Activated CD8-positive, alpha-beta memory T cell treated with anti-CD3 and anti-CD28 coated beads for 36 hours (primary cell): ENCODE measurements around the gene NRDC. TPM values are rescaled to one million over a fixed set of nuclear protein-coding genes. Genes with fewer than 3 reads are reported as not detected.
"Not testable (repeated sequence)": the region's sequence is repeated elsewhere in the genome, so short reads cannot be mapped to it uniquely, and the experiment has no call there.

Source experiments
- CTCF ChIA-PET: fragments of 350-600 bp; sonication (Branson Sonifier 250); formaldehyde crosslinking; loops from one replicate; lab custom pipeline; 2021; ENCODE audit warnings: antibody characterized with exemption; lab: Charles Lee
- POLR2A ChIA-PET: fragments of 350-600 bp; sonication (Branson Sonifier 250); formaldehyde crosslinking; loops from one replicate; lab custom pipeline; 2021; ENCODE audit warnings: antibody characterized with exemption; lab: Charles Lee
- total RNA-seq, 2 experiments: library from RNA; stranded (reverse); gene quantifications; one replicate each; pipeline ENCODE4 v1.2.3, GENCODE V29; 2021

The NRDC gene
- total RNA-seq, 2 experiments from 2014 or later = 118 to 128 TPM

DNA sequence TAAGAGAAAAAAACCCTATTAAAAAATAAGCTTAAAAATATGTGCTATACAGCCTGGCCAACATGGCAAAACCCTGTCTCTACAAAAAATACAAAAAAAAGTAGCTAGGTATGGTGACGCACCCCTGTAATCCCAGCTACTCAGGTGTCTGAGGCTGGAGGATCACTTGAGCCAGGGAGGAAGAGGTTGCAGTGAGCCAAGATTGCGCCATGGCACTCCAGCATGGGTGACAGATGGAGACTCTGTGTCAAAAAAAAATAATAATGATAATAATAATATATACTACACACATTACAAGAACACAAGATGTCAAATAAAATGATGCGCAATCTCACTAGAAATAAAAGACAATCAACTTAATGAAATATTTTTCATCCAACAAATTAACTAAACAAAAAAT is 22.9 kb downstream of the NRDC start:
- ChIA-PET POLR2A (no interaction called here), CTCF (interaction anchor here (0.6 kb wide), 1 partner anchor 476 kb away, joined by 3 read pairs; no protein-coding TSS in a partner anchor)

DNA sequence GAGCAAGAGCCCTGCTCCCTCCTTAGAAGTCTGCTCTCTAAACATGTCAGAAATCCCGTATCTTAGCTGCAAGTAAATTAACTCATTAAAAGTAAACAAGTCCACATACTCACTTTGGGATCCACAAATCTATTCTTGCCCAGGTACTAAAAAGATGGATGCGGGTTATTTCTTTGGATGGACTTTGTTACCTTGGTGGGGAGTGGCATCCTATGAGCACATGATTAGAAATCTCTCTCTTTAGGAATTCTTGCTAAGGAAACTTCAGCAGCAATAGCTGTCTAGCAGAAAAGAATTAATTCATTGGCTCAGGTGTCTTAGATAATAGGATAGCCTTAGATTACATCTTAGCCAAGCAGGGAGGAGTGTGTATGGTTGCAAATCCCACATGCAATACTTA is 25.2 kb downstream of the NRDC start:
- ChIA-PET CTCF (no interaction called here), POLR2A (no interaction called here)

DNA sequence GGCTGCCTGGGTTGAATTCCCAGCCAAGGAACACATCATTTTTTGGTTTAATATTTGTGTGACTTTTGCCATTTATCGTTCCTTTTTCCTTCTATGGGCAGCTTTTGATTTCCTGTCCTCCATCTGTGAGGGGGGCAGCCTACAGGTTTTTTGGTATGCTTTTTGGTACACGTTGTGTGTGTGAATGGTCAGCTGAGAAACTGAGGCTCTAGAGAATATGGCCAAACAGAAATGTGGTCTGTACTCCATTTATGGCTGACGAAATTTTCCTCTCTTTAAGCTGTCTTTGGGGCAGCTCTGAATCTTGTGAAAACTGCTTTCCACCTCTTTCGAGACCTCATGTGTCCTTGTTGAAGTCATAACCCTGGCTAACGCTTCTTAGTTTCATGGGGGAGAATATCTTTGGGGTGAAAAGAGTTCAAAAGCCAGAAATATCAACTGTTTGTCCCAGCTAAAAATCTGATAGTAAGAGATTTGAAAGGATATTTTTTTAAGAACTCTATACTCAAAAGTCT is 26.6 kb downstream of the NRDC start:
- POLR2A ChIA-PET = interaction anchor here (1.0 kb wide), 1 partner anchor 9 kb away, joined by 3 read pairs; no protein-coding TSS in a partner anchor
- CTCF ChIA-PET = no interaction called here

DNA sequence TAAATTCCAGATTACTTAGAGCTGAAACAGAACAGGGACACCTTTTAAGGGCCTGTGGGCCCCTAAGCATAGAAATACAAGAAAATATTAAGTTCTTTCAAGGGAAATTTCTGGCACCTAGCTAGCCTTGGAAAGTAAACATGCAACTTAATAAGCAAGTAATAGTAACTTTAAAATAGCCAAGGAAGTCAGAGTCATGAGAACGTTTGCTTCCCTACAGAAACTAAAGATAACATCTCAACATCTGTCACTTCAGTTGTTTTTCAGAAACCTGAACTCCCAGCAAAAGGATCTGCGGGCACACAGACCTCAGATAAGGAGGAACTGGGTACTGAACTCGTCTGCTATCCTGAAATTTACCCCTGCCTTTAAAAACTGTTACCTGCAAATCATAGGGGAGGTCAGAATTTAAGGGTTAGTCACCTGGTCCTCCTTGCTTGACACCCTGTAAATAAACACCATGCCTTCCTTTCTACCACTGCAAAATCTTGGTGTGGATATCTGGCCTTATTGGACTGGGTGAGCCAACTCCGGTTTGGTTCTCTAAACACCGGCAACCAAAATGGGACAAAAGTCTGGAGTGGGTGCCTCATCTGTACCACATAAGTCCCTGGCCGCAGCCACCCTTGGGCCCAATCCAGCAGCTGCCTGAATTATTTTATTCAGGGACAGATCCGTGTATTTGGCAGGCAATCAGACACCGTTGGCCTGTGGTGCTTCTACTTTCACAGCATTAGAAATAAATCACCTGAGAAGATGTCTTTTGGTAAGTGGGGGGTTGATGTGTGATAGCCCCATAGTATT is 27.9 kb downstream of the NRDC start:
- POLR2A ChIA-PET = no interaction called here
- CTCF ChIA-PET = no interaction called here

DNA sequence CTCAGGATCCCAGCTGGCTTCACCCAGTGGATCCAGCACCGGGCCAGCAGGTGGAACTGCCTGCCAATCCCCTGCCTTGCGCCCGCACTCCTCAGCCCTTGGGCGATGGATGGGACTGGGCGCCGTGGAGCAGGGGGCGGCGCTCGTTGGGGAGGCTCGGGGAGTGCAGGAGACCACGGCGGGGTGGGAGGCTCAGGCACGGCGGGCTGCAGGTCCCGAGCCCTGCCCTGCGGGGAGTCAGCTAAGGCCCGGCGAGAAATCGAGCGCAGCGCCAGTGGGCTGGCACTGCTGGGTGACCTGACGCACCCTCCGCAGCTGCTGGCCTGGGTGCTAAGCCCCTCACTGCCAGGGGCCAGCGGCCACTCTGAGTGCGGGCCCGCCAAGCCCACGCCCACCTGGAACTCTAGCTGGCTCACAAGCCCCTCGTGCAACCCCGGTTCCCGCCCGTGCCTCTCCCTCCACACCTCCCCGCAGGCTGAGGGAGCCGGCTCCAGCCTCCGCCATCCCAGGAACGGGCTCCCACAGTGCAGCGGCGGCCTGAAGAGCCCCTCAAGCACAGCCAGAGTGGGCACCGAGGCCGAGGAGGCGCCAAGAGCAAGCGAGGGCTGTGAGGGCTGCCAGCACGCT is 31.1 kb downstream of the NRDC start:
- ChIA-PET CTCF (no interaction called here), POLR2A (interaction anchor here (0.6 kb wide), 1 partner anchor 11 kb away, joined by 3 read pairs; no protein-coding TSS in a partner anchor)

DNA sequence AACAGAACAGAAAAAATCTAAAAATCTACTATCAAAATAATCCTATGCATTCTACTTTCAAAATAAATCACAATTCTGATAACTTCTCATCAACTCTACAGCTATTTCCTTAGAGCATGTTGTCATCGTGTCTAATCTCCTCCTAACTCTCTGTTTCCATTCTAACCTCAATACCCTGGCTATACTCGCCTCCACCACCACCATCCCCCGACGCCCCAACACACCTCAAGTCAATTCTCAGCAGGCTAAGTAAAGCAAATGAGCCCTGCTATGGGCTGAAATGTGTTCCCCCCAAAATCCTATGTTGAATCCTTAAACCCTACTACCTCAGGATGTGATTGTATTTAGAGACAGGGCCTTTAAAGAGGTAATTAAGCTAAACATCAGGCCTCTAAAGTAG is 34.6 kb downstream of the NRDC start:
- POLR2A ChIA-PET = no interaction called here
- CTCF ChIA-PET = no interaction called here

DNA sequence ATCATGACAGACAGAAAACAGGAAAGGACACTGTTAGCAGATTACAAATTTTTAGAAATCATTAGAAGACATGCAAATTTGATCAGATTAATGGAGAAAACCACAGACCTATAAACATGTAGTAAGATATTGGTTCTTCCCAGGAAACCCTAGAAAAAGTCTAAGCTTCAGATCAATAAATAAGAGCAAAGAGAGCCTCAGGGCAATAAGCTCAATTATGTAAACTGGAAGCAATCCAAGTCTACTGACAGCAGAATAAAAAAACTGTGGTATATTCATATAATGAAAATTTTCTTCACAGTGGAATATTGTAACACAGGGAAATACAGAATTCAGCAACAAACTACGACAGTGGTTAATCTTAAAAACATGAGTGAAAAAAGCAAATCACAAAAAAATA is 36.3 kb downstream of the NRDC start:
- CTCF ChIA-PET = no interaction called here
- POLR2A ChIA-PET = interaction anchor here (0.7 kb wide), 1 partner anchor 10 kb away, joined by 3 read pairs; no protein-coding TSS in a partner anchor

DNA sequence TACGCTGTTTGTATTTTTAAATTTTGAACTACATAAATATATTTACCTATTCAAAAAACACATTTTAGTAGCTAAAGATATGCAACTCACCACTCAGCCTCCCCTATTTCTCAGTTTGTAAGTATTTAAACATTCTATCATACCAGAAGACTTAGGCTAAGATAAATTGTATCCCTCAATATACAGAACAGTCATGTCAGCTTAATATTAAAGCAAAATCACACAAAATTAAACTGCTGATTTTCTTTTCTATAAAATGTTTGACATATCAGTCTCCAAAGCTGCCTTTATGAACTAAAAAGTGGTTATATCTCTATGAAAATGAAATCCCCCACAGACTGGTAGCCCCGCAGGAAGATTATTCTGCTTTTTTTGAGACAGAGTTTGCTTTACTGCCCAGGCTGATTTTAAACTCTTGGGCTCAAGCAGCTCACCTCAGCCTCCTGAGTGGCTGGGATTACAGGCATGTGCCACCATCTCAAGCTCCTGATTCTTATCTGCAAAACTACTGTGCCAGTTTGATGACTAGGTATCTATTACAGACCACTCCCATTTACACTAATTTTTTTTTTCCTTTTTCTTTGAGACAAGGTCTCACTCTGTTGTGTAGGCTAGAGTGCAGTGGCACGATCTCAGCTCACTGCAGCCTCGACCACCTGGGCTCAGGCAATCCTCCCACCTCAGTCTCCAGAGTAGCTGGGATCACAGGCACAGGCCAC is 37.6 kb downstream of the NRDC start:
- ChIA-PET POLR2A (no interaction called here), CTCF (no interaction called here)

DNA sequence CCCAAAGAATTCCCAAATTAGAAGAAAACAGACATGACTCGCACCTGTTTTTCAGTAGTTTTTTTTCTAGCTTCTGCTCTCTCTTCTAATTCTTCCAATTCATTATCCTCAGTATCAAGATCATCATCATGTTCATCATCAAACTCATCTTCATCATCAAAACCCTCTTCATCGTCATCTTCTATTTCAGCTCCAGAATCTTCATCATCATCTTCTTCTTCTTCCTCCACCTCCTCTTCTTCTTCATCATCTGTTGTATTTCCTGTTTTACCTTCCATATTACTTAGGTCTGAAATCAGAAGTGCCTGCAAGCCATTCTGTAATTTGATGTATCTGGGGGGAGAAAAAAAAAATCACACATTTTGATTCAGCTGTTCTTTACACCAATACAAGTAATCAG is 38.3 kb downstream of the NRDC start:
- POLR2A ChIA-PET = no interaction called here
- CTCF ChIA-PET = no interaction called here

DNA sequence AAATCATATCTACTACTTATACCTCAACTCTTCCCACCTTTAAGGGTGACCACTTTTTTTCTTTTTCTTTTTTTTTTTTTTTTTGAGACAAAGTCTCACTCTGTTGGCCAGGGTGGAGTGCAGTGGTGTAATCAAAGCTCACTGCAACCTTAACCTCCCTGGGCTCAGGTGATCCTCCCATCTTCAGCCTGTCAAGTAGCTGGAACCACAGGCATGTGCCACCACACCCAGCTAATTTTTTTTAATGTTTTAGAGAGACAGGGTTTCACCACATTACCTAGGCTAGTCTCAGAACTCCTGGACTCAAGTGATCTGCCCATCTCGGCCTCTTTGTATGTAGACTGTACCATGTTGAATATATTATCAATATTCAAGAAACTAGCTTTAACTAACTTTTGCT is 39.4 kb downstream of the NRDC start:
- CTCF ChIA-PET = interaction anchor here (0.5 kb wide), 1 partner anchor 49 kb away, joined by 3 read pairs; no protein-coding TSS in a partner anchor
- POLR2A ChIA-PET = no interaction called here

DNA sequence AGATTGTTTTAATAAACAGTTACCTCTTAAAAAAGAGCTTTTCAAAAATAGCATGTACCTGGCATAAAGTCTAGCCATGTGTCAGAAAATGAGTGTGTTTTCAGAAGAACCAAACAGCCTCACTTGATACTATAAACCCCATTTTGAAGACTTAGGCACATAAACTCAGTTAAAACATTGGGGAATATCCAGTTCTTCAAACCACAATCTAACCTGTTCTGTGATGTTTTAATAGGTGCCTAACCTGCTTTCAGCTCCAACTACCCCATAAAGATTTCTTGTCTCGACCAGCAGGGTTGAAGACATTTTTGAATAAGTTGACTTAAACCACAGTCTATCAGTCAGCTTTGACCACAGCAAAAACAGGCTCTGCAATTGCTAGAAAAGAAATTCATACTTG is 41.3 kb downstream of the NRDC start:
- CTCF ChIA-PET = no interaction called here
- POLR2A ChIA-PET = no interaction called here

DNA sequence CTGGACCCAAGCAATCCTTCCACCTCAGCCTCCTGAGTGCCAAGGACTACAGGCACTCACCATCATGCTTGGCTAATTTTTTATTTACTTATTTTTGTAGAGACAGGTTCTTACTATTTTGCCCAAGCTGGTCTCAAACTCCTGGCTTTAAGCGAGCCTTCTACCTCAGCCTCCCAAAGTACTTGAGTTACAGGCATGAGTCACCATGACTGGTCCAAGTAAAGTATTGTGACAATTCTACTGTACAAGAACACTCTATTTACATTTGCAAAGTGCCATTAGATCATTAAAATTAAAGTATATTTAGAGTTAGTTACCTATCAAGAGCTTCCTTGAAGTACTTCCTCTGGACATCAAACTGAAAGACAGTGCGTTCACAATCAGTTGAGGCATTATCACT is 44.8 kb downstream of the NRDC start:
- POLR2A ChIA-PET = no interaction called here
- CTCF ChIA-PET = no interaction called here

DNA sequence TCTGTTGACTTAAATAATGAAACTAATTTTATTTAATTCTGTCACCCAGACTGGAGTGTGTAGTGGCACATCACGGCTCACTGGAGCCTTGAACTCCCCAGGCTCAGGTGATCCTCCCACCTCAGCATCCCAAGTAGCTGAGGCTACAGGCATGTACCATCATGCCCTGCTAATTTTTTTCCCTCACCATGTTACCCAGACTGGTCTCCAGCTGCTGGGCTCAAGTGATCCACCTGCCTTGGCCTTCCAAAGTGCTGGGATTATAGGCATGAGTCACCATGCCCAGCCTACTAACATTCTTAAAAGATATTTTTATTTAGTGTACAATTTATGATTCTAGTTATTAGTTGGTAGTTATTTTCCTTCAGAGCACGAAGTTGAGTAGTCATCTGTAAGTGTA is 49.5 kb downstream of the NRDC start:
- POLR2A ChIA-PET = no interaction called here
- CTCF ChIA-PET = no interaction called here

DNA sequence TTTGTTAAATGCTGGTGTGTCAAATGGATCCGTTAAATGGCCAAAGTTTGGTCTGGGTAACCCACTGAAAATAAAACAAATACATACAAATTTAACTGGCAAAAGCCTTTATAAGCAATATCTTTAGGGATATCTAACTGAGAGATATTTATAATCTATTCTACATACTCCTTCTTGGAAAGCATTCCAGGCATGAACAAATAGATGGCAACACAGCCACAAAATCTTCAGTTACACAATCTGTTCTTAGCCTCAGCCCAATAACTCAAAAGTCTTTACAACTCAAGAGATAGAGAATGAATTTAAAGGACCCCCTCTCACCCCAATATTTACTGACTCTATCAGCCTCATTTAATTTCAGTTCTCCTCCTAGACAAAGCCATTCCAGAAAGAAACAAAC is 58.7 kb downstream of the NRDC start:
- POLR2A ChIA-PET = no interaction called here
- CTCF ChIA-PET = no interaction called here

DNA sequence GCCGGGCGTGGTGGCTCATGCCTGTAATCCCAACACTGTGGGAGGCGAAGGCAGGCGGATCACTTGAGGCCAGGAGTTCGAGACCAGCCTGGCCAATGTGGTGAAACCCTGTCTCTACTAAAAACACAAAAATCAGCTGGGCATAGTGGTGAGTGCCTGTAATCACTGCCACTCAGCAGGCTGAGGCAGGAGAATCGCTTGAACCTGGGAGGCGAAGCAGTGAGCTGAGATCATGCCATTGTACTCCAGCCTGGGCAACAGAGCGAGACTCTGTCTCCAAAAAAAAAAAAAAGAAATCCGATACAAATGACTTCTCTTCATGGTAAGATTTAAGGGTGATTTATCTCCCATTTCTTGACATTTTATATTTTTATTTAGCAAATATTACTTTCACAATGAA is 59.5 kb downstream of the NRDC start:
- CTCF ChIA-PET, POLR2A ChIA-PET: not testable (repeated sequence)

DNA sequence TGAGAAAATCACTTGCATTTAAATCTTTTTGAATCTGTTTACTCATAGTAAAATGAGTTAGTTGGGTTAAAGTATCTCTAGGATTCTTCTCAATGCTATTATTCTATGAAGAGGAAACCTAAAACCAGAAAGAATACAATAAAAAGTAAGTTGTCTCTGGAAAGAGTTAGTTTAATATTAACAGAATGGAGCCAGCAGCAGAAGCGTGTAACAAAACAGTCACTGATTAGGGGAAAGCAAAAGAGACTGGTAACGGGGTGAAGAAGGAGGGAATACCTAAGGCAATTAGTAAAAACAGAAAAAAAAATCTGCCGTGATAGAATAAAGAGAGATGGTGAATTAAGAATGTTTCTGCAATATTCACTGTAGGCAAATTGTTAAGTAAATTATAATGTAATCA is 60.0 kb downstream of the NRDC start:
- CTCF ChIA-PET = no interaction called here
- POLR2A ChIA-PET = no interaction called here

DNA sequence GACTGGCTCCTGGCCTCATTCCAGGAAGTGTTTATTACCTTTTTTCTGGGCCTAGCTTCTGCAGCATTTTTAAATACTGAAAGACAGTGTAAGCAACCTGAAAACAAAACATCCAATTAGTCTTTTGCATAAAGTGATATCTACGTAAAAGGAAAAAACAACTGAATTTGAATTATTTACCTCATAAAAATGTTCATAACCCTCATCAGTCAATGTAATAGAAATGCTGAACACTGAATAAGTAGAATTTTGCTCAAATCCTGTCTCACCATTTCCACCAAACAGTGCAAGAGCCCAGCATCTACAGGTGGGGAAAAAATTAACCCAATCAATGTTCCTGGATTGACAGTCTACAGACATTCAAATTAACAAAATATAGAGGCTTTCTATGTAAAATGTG is 64.0 kb downstream of the NRDC start:
- CTCF ChIA-PET = no interaction called here
- POLR2A ChIA-PET = no interaction called here

DNA sequence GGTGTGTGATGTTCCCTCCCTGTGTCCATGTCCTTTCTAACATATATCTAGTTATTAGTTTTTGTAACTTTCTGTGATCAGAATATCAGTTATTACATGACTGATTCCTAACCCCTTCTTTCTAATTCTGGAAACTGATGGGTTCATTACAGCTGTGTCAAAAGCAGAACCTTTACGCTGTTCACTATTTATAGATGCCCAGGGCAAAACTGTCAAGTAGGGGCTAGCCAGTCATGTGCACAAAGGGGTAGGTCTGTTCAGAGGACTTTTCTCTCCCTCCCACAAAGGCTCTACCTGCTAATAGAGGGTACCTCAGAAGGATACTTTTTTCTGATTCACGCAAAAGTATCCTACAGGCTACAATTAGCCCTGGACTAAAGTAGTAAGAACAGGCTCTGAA is 79.2 kb downstream of the NRDC start:
- ChIA-PET POLR2A (no interaction called here), CTCF (interaction anchor here (0.7 kb wide), 1 partner anchor 692 kb away, joined by 3 read pairs; no protein-coding TSS in a partner anchor)

DNA sequence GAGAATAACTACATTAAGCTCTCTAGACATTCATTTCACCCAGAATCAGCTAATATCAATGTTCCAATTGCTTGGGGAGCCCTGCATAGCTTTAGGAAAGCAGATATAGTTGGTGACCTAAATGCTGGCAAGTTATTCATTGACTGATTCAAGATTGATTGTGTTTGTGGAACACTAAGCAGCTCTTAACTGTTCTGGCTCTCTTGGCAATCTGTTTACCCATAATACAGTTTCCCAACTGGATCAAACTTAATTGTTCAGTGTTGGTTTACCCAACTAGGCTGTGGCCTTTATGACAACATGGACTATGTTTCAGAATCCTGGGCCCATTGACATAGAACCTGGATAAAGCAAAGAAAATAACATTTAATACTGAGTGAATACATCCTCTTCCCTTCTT is 83.7 kb downstream of the NRDC start:
- CTCF ChIA-PET = no interaction called here
- POLR2A ChIA-PET = no interaction called here

DNA sequence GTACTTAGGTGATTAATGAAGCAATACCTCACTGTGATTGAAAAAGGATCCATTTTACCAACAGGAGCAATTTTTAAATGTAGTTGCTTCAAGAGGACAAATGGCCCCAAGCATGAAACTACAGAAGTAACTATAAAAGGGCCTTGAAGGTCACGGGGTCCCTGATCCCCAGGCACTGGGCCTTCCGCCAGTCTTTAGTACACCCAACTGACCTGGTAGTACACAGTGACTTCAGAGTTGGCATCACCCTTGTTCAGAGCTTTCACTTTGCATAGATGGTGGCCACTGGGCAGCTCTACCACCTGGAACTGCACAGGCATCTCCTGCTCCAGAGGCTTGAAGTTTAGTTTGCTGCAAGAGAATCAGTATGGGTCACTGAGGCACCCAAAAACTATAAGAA is 84.3 kb downstream of the NRDC start:
- ChIA-PET CTCF (no interaction called here), POLR2A (no interaction called here)
